ENCODE results near the gene C10orf90.

C10orf90 gene

GRCh38 chr10:126663880-126664279, 6.6 kb downstream of the C10orf90 start:
- Mint-ChIP-seq H3K36me3 (ENCODE audit: low read depth) (no peaks in the 10 kb centered on the region), H3K27me3 (ENCODE audit: low read depth) (peaks cover 7% of the 10 kb centered on the region), H3K4me1 (peaks cover 31% of the 10 kb centered on the region), H3K27ac (peak overlapping the region in 2 of 3 experiments; percentile 59 to 69), H3K9me3 (no peaks in the 10 kb centered on the region), H3K4me3 (no peak overlapping the region)
- TF ChIP-seq, protein P1, sequence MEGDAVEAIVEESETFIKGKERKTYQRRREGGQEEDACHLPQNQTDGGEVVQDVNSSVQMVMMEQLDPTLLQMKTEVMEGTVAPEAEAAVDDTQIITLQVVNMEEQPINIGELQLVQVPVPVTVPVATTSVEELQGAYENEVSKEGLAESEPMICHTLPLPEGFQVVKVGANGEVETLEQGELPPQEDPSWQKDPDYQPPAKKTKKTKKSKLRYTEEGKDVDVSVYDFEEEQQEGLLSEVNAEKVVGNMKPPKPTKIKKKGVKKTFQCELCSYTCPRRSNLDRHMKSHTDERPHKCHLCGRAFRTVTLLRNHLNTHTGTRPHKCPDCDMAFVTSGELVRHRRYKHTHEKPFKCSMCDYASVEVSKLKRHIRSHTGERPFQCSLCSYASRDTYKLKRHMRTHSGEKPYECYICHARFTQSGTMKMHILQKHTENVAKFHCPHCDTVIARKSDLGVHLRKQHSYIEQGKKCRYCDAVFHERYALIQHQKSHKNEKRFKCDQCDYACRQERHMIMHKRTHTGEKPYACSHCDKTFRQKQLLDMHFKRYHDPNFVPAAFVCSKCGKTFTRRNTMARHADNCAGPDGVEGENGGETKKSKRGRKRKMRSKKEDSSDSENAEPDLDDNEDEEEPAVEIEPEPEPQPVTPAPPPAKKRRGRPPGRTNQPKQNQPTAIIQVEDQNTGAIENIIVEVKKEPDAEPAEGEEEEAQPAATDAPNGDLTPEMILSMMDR (IDR thresholded peaks at IDR 0.05; ENCODE audit: unreplicated experiment in 3 of 3), result no peak

DNA sequence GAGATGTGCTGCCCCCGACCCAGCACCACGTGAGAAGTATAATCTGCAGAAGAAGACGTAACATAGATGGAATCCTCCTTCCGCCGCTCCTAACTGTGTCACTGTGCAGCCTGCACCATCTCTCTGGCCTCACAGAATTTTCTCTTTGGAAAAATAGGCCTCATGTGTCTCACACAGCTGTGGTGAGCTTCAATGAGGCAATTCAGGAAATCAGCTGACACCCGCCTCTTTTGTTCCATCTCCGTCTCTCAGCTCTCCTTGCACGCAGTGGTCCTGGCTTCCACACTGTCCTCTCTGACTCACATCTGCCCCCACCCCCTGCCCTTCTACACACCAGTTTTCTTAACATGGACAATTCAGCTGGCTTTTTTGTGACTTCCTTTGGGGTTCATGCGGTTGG, 7.2 kb downstream of the C10orf90 start:
- Mint-ChIP-seq H3K4me3 (no peak overlapping the region), H3K36me3 (ENCODE audit: low read depth) (no peaks in the 10 kb centered on the region), H3K27me3 (ENCODE audit: low read depth) (peaks cover 7% of the 10 kb centered on the region), H3K4me1 (peaks cover 31% of the 10 kb centered on the region), H3K9me3 (no peaks in the 10 kb centered on the region), H3K27ac (peak overlapping the region in 2 of 3 experiments; percentile 69 to 73)
- TF ChIP-seq, protein P1 (IDR thresholded peaks at IDR 0.05; ENCODE audit: unreplicated experiment in 3 of 3), result no peak

DNA sequence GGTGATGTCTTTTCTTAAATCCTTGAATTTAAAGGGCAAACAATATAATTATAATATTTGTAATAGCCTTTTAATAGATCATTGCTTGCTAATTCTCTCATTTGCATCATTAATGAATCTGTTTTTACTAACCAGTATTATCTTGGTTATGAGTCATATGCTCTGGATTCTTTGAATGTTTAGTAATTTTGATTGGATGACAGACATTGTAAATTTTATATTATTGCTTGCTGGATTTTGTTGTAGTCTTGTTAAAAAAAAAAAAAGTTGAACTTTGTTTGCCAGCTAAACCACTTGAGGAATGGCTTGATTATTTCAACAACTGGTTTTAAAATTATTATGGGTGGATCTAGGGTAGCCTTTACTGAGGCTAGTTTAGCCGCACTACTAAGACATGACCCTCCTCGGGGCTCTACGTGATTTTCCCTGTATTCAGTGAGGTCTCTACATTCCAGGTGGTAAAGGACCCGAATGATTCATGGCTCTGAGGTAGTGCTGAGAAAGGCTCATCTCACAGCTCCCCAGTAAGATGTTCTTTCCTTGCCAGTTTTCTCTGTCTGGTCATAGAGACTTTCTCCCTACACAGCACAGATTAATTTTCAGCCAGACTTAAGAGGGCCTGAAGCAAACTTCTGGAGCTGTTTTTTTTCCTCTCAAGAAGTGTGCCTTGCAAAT, 8.5 kb downstream of the C10orf90 start:
- Mint-ChIP-seq H3K27me3 (ENCODE audit: low read depth) (peaks cover 7% of the 10 kb centered on the region), H3K4me1 (peaks cover 31% of the 10 kb centered on the region), H3K27ac (peak overlapping the region in 1 of 3 experiments; percentile 78), H3K9me3 (no peaks in the 10 kb centered on the region), H3K4me3 (no peak overlapping the region), H3K36me3 (ENCODE audit: low read depth) (no peaks in the 10 kb centered on the region)
- TF ChIP-seq, protein P1 (IDR thresholded peaks at IDR 0.05; ENCODE audit: unreplicated experiment in 3 of 3), result no peak

DNA sequence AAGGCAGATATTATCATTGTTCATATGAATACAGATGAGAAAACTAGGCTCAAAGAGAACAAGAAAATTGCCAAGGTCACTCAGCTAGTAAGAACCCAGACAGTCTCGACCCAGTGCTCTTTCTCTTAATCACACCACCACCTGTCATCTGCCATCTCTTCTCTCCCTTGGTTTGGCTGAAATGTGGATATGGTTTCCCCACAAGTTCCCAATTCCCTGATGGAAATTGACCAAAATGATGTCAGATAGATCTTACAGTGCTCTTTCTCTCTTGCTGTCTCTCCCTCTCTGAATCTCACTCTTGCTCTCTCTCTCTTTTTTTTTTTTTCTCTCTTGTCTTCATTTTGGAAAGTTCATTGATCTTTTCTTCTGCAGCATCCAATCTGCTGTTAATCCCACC, 9.1 kb downstream of the C10orf90 start:
- peaks cover 31% of the 10 kb centered on the region for H3K4me1 Mint-ChIP-seq
- H3K9me3 Mint-ChIP-seq, result no peaks in the 10 kb centered on the region
- no peaks in the 10 kb centered on the region for H3K36me3 Mint-ChIP-seq (ENCODE audit: low read depth)
- H3K4me3 Mint-ChIP-seq, result no peak overlapping the region
- H3K27ac Mint-ChIP-seq, result no peak overlapping the region
- peaks cover 7% of the 10 kb centered on the region for H3K27me3 Mint-ChIP-seq (ENCODE audit: low read depth)
- TF ChIP-seq, protein P1 (IDR thresholded peaks at IDR 0.05; ENCODE audit: unreplicated experiment in 3 of 3), result no peak

DNA sequence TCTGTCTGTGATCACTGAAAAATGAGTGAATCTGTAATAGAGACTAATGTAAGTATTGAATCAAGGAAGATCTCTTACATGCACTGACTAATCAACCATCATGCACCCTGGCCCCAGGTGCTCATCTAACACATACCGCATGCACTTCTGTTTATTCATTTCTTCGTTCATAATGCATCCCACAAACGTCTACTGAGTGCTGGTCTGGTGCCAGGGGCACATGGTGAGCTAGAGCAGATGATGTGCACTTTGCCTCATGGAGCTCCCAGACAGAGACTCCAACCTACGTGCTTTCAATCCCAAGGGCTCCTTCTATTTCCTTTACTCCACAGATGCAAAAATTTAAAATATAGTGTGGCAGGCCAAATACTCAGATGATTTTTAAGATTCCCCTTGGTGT, 10.7 kb downstream of the C10orf90 start:
- Mint-ChIP-seq H3K36me3 (ENCODE audit: low read depth) (no peaks in the 10 kb centered on the region), H3K4me1 (peaks cover 32% of the 10 kb centered on the region), H3K9me3 (no peaks in the 10 kb centered on the region), H3K4me3 (no peak overlapping the region), H3K27me3 (ENCODE audit: low read depth) (peaks cover 7% of the 10 kb centered on the region), H3K27ac (no peak overlapping the region)
- TF ChIP-seq, protein P1 (IDR thresholded peaks at IDR 0.05; ENCODE audit: unreplicated experiment in 3 of 3), result no peak

GRCh38 chr10:126658928-126659327, 11.6 kb downstream of the C10orf90 start:
- H3K36me3 Mint-ChIP-seq (ENCODE audit: low read depth), result no peaks in the 10 kb centered on the region
- TF ChIP-seq, protein P1 (IDR thresholded peaks at IDR 0.05; ENCODE audit: unreplicated experiment in 3 of 3), result no peak
- no peak overlapping the region for H3K27ac Mint-ChIP-seq
- peaks cover 35% of the 10 kb centered on the region for H3K4me1 Mint-ChIP-seq
- peaks cover 3% of the 10 kb centered on the region for H3K27me3 Mint-ChIP-seq (ENCODE audit: low read depth)
- no peak overlapping the region for H3K4me3 Mint-ChIP-seq
- no peaks in the 10 kb centered on the region for H3K9me3 Mint-ChIP-seq

All from nephron (organoid).